Muscle of back (tissue), 11 donors: ENCODE measurements around the gene GGA3. TPM values are rescaled to one million over a fixed set of nuclear protein-coding genes. Genes with fewer than 3 reads are reported as not detected.
"Not testable (repeated sequence)": the region's sequence is repeated elsewhere in the genome, so short reads cannot be mapped to it uniquely, and the experiment has no call there.

Experiments
- DNase-seq, 3 donors: peaks; one replicate each; pipeline versions ENCODE4 v3.0.0 to v3.0.0-alpha.2; 2013
- polyA plus RNA-seq, 10 donors: library from polyadenylated mRNA; unstranded; fragments of 120-200 nt; gene quantifications; one replicate each; pipeline ENCODE4 v1.2.1, GENCODE V29; 2013; ENCODE audit not compliant: insufficient read length in 10 of 10

Gene GGA3
- polyA plus RNA-seq, 10 donors = 23.2 to 39.6 (median 32.0) TPM

- DNase-seq = no peak
These were observed 33.7 kb downstream of the GGA3 start for GRCh38 chr17:75227729-75228128.

GRCh38 chr17:75225016-75225415, 36.4 kb downstream of the GGA3 start:
- DNase-seq = no peak

- no peak for DNase-seq
These were observed 41.6 kb downstream of the GGA3 start for GRCh38 chr17:75219815-75220214.

- no peak for DNase-seq
These were observed 43.3 kb downstream of the GGA3 start for GRCh38 chr17:75218131-75218530.

GRCh38 chr17:75209061-75209460, 52.3 kb downstream of the GGA3 start:
- no peak for DNase-seq

- no peak for DNase-seq
These were observed 53.2 kb downstream of the GGA3 start for GRCh38 chr17:75208161-75208560.

GRCh38 chr17:75207760-75208159, 53.6 kb downstream of the GGA3 start:
- no peak for DNase-seq

GRCh38 chr17:75207050-75207407, 54.4 kb downstream of the GGA3 start:
- not testable (repeated sequence) for DNase-seq

GRCh38 chr17:75205793-75206163, 55.6 kb downstream of the GGA3 start:
- DNase-seq = no peak

GRCh38 chr17:75205037-75205792, 56.2 kb downstream of the GGA3 start, which contains the start of gene NUP85:
Gene NUP85, plus strand, starts transcription at chr17:75205679. Its CDS starts 83 bp downstream, at chr17:75205762.
- peak; percentile 94 to 98 (median 96) for DNase-seq

- no peak for DNase-seq
These were observed 61.4 kb downstream of the GGA3 start for GRCh38 chr17:75199886-75200618.

GRCh38 chr17:75194879-75195278, 66.5 kb downstream of the GGA3 start:
- no peak for DNase-seq

GRCh38 chr17:75191584-75191983, 69.8 kb downstream of the GGA3 start:
- peak in 1 of 3 donors; percentile 26 for DNase-seq

GRCh38 chr17:75188614-75189013, 72.8 kb downstream of the GGA3 start:
- no peak for DNase-seq

Other genes with a start within 250 kb of the GGA3 start
- 10 to 100 TPM; 18.8 to 24.7 (median 21.6) TPM for gene MRPL58, start 248.9 kb downstream of the GGA3 start, polyA plus RNA-seq
- gene ATP5PD, start 214.6 kb downstream of the GGA3 start, polyA plus RNA-seq = 100 to 1,000 TPM; 236 to 279 (median 251) TPM
- 10 to 100 TPM; 20.1 to 24.2 (median 21.4) TPM for gene KCTD2, start 214.4 kb downstream of the GGA3 start, polyA plus RNA-seq
- gene SLC16A5, start 173.7 kb downstream of the GGA3 start, polyA plus RNA-seq = 10 to 100 TPM in 1 of 10 donors, 1 to 10 TPM in 9; 5.3 to 12.2 (median 7.6) TPM
- gene ARMC7, start 151.6 kb downstream of the GGA3 start, polyA plus RNA-seq = 1 to 10 TPM; 4.6 to 7.8 (median 6.6) TPM
- gene NT5C, start 129.9 kb downstream of the GGA3 start, polyA plus RNA-seq = 10 to 100 TPM; 30.3 to 42.9 (median 38.6) TPM
- 100 to 1,000 TPM; 146 to 366 (median 269) TPM for gene JPT1, start 107.1 kb downstream of the GGA3 start, polyA plus RNA-seq
- 100 to 1,000 TPM; 324 to 484 (median 381) TPM for gene SUMO2, start 78.6 kb downstream of the GGA3 start, polyA plus RNA-seq
- gene NUP85, start 55.9 kb downstream of the GGA3 start, polyA plus RNA-seq = 10 to 100 TPM; 32.9 to 62.6 (median 42.9) TPM
- 10 to 100 TPM; 54.4 to 65.8 (median 59.8) TPM for gene MRPS7, start 273 bp upstream of the GGA3 start, polyA plus RNA-seq
- gene MIF4GD, start 9.6 kb upstream of the GGA3 start, polyA plus RNA-seq = 10 to 100 TPM; 11.0 to 15.0 (median 13.1) TPM
- 1 to 10 TPM; 4.2 to 8.3 (median 6.1) TPM for gene SLC25A19, start 27.8 kb upstream of the GGA3 start, polyA plus RNA-seq
- gene GRB2, start 144.1 kb upstream of the GGA3 start, polyA plus RNA-seq = 100 to 1,000 TPM; 130 to 193 (median 151) TPM
- 10 to 100 TPM; 34.5 to 65.8 (median 49.3) TPM for gene TMEM94, start 195.0 kb upstream of the GGA3 start, polyA plus RNA-seq